Liver (tissue), 9 donors: ENCODE measurements around the gene VPS37D. TPM values are rescaled to one million over a fixed set of nuclear protein-coding genes. Genes with fewer than 3 reads are reported as not detected.
"Not testable (repeated sequence)": the region's sequence is repeated elsewhere in the genome, so short reads cannot be mapped to it uniquely, and the experiment has no call there.

Experiments used
- DNase-seq: peaks from one replicate; pipeline ENCODE4 v3.0.0-alpha.2; 2017; ENCODE audit warnings: low spot score
- H3K27ac ChIP-seq, 2 donors: one replicate each; pipeline ENCODE4 v1.7.0; 2013; ENCODE audit warnings: inconsistent platforms in 2 of 2, low read length in 2 of 2, control low read depth in 1 of 2, low read depth in 1 of 2, mild to moderate bottlenecking in 1 of 2
- H3K27me3 ChIP-seq, 4 donors: one replicate each; pipeline versions ENCODE4 v1.6.1 to v1.7.0; 2013; ENCODE audit warnings: low read length in 3 of 4, inconsistent platforms in 1 of 4, mild to moderate bottlenecking in 1 of 4, moderate library complexity in 1 of 4; ENCODE audit not compliant: control insufficient read depth in 4 of 4, insufficient read depth in 4 of 4
- H3K36me3 ChIP-seq, 4 donors: one replicate each; pipeline versions ENCODE4 v1.6.1 to v1.7.0; 2013; ENCODE audit warnings: low read length in 3 of 4, mild to moderate bottlenecking in 3 of 4, low read depth in 1 of 4, moderate library complexity in 1 of 4; ENCODE audit not compliant: control insufficient read depth in 4 of 4, insufficient read depth in 3 of 4
- H3K4me1 ChIP-seq, 4 donors: one replicate each; pipeline versions ENCODE4 v1.6.1 to v1.7.0; 2013; ENCODE audit warnings: low read length in 3 of 4, mild to moderate bottlenecking in 3 of 4, moderate library complexity in 1 of 4; ENCODE audit not compliant: control insufficient read depth in 4 of 4, insufficient read depth in 4 of 4
- H3K4me3 ChIP-seq, 3 donors: one replicate each; pipeline versions ENCODE4 v1.6.1 to v1.7.0; 2013; ENCODE audit warnings: low read length in 3 of 3, control low read depth in 1 of 3, low read depth in 1 of 3, mild to moderate bottlenecking in 1 of 3
- H3K9ac ChIP-seq, 2 donors: one replicate each; pipeline ENCODE4 v1.7.0; 2013; ENCODE audit warnings: low read length in 2 of 2, mild to moderate bottlenecking in 2 of 2, moderate library complexity in 2 of 2, control low read depth in 1 of 2, low read depth in 1 of 2
- H3K9me3 ChIP-seq, 4 donors: one replicate each; pipeline versions ENCODE4 v1.6.1 to v1.7.0; 2013; ENCODE audit warnings: low read length in 3 of 4; ENCODE audit not compliant: control insufficient read depth in 4 of 4
- CTCF ChIP-seq: fragments of 150-350 bp; IDR thresholded peaks from 2 replicates; pipeline ENCODE4 v1.5.1; 2017; ENCODE audit warnings: improper control_type of control experiment, low read depth, low read length; ENCODE audit not compliant: missing input control
- FOXA2 ChIP-seq: IDR thresholded peaks from 2 replicates; pipeline ENCODE4 v1.6.1; 2016; ENCODE audit warnings: antibody characterized with exemption
- HNF4A ChIP-seq, 2 donors: conservative IDR thresholded peaks; 2 replicates each; pipeline ENCODE4 v1.6.1; 2016; ENCODE audit warnings: antibody characterized with exemption in 2 of 2, mild to moderate bottlenecking in 2 of 2
- NR2F2 ChIP-seq: IDR thresholded peaks from 2 replicates; pipeline ENCODE4 v1.6.1; 2016; ENCODE audit warnings: antibody characterized with exemption
- RAD21 ChIP-seq, 2 donors: IDR thresholded peaks; 2 replicates each; pipeline ENCODE4 v1.6.1; 2016; ENCODE audit warnings: antibody characterized with exemption in 2 of 2, mild to moderate bottlenecking in 2 of 2
- REST ChIP-seq: IDR thresholded peaks from 2 replicates; pipeline ENCODE4 v1.6.1; 2016; ENCODE audit warnings: antibody characterized with exemption, mild to moderate bottlenecking
- RXRA ChIP-seq, 2 donors: IDR thresholded peaks; 2 replicates each; pipeline ENCODE4 v1.6.1; 2017 to 2018; ENCODE audit warnings: antibody characterized with exemption in 2 of 2, mild to moderate bottlenecking in 1 of 2
- SP1 ChIP-seq: IDR thresholded peaks from 2 replicates; pipeline ENCODE4 v1.6.1; 2018; ENCODE audit warnings: antibody characterized with exemption, mild to moderate bottlenecking
- TAF1 ChIP-seq: conservative IDR thresholded peaks from 2 replicates; pipeline ENCODE4 v1.6.1; 2016; ENCODE audit warnings: antibody characterized with exemption, mild to moderate bottlenecking
- WGBS: extraction: QIAGEN DNeasy Blood & Tissue Kit; methylation state at CpG from one replicate; pipeline ENCODE4 v1.1.7; 2013; 5-methylcytosine and 5-hydroxymethylcytosine counted together
- polyA plus RNA-seq, 2 donors: library from polyadenylated mRNA; stranded (reverse) in 1 of 2; unstranded in 1 of 2; fragments of 200-250 nt in 1 of 2; fragments of >200 nt in 1 of 2; fragmentation: Nextera tagmentation in 1 of 2; extraction: Ambion mirVana in 1 of 2; gene quantifications; one replicate each; pipeline versions ENCODE4 v1.2.1 to v1.2.3, GENCODE V29; 2013 to 2015
- total RNA-seq, 2 donors: library from RNA; depleted of rRNA; stranded (reverse); fragments of >200 nt; gene quantifications; one replicate each; pipeline ENCODE4 v1.2.3, GENCODE V29; 2014
- donor health status: healthy.
- donor health status: healthy.
- donor health status: healthy.
- donor health status: healthy.
- donor health status: healthy.

The VPS37D gene
- total RNA-seq = 1 to 10 TPM in 1 of 2 donors, under 1 TPM in 1; 0.98 to 3.3 TPM
- polyA plus RNA-seq = 1 to 10 TPM in 1 of 2 donors, under 1 TPM in 1; 0.38 to 1.6 TPM

GRCh38 chr7:73667344-73668102 is at the start of gene VPS37D:
Gene VPS37D, plus strand, starts transcription at chr7:73667831. Its CDS starts 128 bp downstream, at chr7:73667959.
- Histone ChIP-seq H3K4me1 (peaks cover 8 to 31% (median 17%) of the 10 kb centered on the region in 4 donors), H3K9ac (peak within 1 kb of the TSS in 1 of 2 donors; percentile 7), H3K27me3 (no peaks in the 10 kb centered on the region), H3K36me3 (no peaks in the 10 kb centered on the region), H3K9me3 (no peaks in the 10 kb centered on the region), H3K27ac (no peak within 1 kb of the TSS), H3K4me3 (peak within 1 kb of the TSS in 2 of 3 donors; percentile 10 to 83)
- peak; percentile 56 to 66 for TF ChIP-seq RAD21 (IDR thresholded peaks at IDR 0.05)
- TF ChIP-seq TAF1 = no peak
- peak; percentile 95 for TF ChIP-seq CTCF
- no peak for TF ChIP-seq FOXA2
- TF ChIP-seq HNF4A (conservative IDR thresholded peaks at IDR 0.05) = peak in 1 of 2 donors; percentile 43
- no peak for TF ChIP-seq NR2F2
- peak; percentile 30 for TF ChIP-seq SP1
- peak; percentile 95 for DNase-seq
- WGBS = 5% methylated on average over 79 of the region's 79 CpGs

- Histone ChIP-seq H3K27me3 (no peaks in the 10 kb centered on the region), H3K4me1 (peaks cover 18 to 81% (median 61%) of the 10 kb centered on the region in 4 donors), H3K9me3 (no peaks in the 10 kb centered on the region), H3K9ac (no peak overlapping the region), H3K27ac (no peak overlapping the region), H3K4me3 (no peak overlapping the region), H3K36me3 (peaks cover 6 to 16% (median 9%) of the 10 kb centered on the region in 4 donors)
- TF ChIP-seq REST (no peak), TAF1 (no peak), RAD21 (IDR thresholded peaks at IDR 0.05) (no peak), RXRA (IDR thresholded peaks at IDR 0.05) (no peak)
- 74% methylated on average over 4 of the region's 4 CpGs for WGBS
- DNase-seq = no peak
Observed at GRCh38 chr7:73618538-73618937, 49.1 kb upstream of the VPS37D start.

- H3K9ac ChIP-seq, H3K27ac ChIP-seq, H3K9me3 ChIP-seq, H3K4me3 ChIP-seq, DNase-seq, H3K27me3 ChIP-seq: not testable (repeated sequence)
- H3K36me3 ChIP-seq = peaks cover 4 to 16% (median 9%) of the 10 kb centered on the region in 4 donors
- WGBS = 72% methylated on average over 11 of the region's 11 CpGs
- H3K4me1 ChIP-seq = peaks cover 18 to 75% (median 53%) of the 10 kb centered on the region in 4 donors
Observed at GRCh38 chr7:73619394-73619793, 48.2 kb upstream of the VPS37D start.
